SK-N-SH (cell line): Measurements from ENCODE around the gene RASEF. TPM values are rescaled to one million over a fixed set of nuclear protein-coding genes. Genes with fewer than 3 reads are reported as not detected.

Experiments
- CTCF ChIA-PET: fragments of 300-600, 350-600 bp; formaldehyde crosslinking; extraction: SDS; loops from one replicate; lab custom pipeline; 2021; lab: Yijun Ruan, JAX
- POLR2A ChIA-PET: fragments of 350-600 bp; sonication (Branson Sonifier 250); formaldehyde crosslinking; extraction: SDS; loops from one replicate; lab custom pipeline; 2020; ENCODE audit warnings: antibody characterized with exemption, inconsistent platforms; lab: Yijun Ruan, JAX
- DNase-seq: peaks from one replicate; pipeline ENCODE4 v3.0.0; 2012
- H2AFZ ChIP-seq: fragments of 200-600 bp; sonication (generic); 2 replicates; pipeline ENCODE4 v1.8.1; 2016; ENCODE audit warnings: antibody characterized with exemption, mild to moderate bottlenecking, low read depth
- H3F3A ChIP-seq: fragments of 200-600 bp; sonication (generic); replicated peaks from 2 replicates; pipeline ENCODE3; 2016; ENCODE audit warnings: antibody characterized with exemption, mild to moderate bottlenecking; ENCODE audit not compliant: insufficient read depth
- H3K27ac ChIP-seq, 2 experiments: fragments of 200-500 bp in 1 of 2; fragments of 200-600 bp in 1 of 2; sonication (Bioruptor generic) in 1 of 2; sonication (generic), shearing (Covaris generic) in 1 of 2; 2 replicates each; pipeline versions ENCODE4 v1.5.1 to v1.6.1; 2014 to 2016; ENCODE audit warnings: low read depth in 2 of 2, inconsistent platforms in 1 of 2, low read length in 1 of 2, mild to moderate bottlenecking in 1 of 2, mixed read lengths in 1 of 2
- H3K27me3 ChIP-seq: fragments of 200-600 bp; sonication (generic), shearing (Covaris generic); 2 replicates; pipeline ENCODE4 v1.6.1; 2016; ENCODE audit warnings: mixed run types; ENCODE audit not compliant: insufficient read depth
- H3K36me3 ChIP-seq, 2 experiments: fragments of 200-500 bp in 1 of 2; fragments of 200-600 bp in 1 of 2; sonication (Bioruptor generic) in 1 of 2; sonication (generic) in 1 of 2; replicated peaks in 1 of 2; 2 replicates each; pipeline versions ENCODE3 to v1.5.1; 2014 to 2016; ENCODE audit warnings: low read length in 1 of 2, mild to moderate bottlenecking in 1 of 2; ENCODE audit not compliant: insufficient read depth in 2 of 2, control insufficient read depth in 1 of 2
- H3K4me1 ChIP-seq, 2 experiments: fragments of 200-500 bp in 1 of 2; fragments of 200-600 bp in 1 of 2; sonication (Bioruptor generic) in 1 of 2; sonication (generic), shearing (Covaris generic) in 1 of 2; 2 replicates each; pipeline versions ENCODE4 v1.5.1 to v1.6.1; 2014 to 2016; ENCODE audit warnings: low read depth in 1 of 2, low read length in 1 of 2, mixed run types in 1 of 2; ENCODE audit not compliant: insufficient read depth in 2 of 2, control insufficient read depth in 1 of 2
- H3K4me2 ChIP-seq: fragments of 200-600 bp; sonication (generic), shearing (Covaris generic); 2 replicates; pipeline ENCODE4 v1.6.1; 2017; ENCODE audit warnings: mixed run types
- H3K4me3 ChIP-seq, 2 experiments: fragments of 200-500 bp in 1 of 2; fragments of 200-600 bp in 1 of 2; sonication (Bioruptor generic) in 1 of 2; sonication (generic), shearing (Covaris generic) in 1 of 2; 2 replicates each; pipeline versions ENCODE4 v1.5.1 to v1.8.1; 2014 to 2016; ENCODE audit warnings: low read depth in 2 of 2, inconsistent platforms in 1 of 2, low read length in 1 of 2, mild to moderate bottlenecking in 1 of 2, mixed read lengths in 1 of 2, moderate library complexity in 1 of 2
- H3K79me2 ChIP-seq: fragments of 200-600 bp; sonication (generic); 2 replicates; pipeline ENCODE4 v1.8.1; 2017; ENCODE audit warnings: mild to moderate bottlenecking; ENCODE audit not compliant: insufficient read depth
- H3K9ac ChIP-seq: fragments of 200-600 bp; sonication (generic); 2 replicates; pipeline ENCODE4 v1.6.1; 2017; ENCODE audit warnings: mixed run types
- H3K9me2 ChIP-seq: fragments of 200-600 bp; sonication (generic); 2 replicates; pipeline ENCODE4 v1.6.1; 2017; ENCODE audit warnings: mixed run types
- H3K9me3 ChIP-seq: fragments of 200-600 bp; sonication (generic); 2 replicates; pipeline ENCODE4 v1.6.1; 2017; ENCODE audit warnings: mixed run types, mild to moderate bottlenecking, moderate library complexity
- H4K20me1 ChIP-seq: fragments of 200-600 bp; sonication (generic); 2 replicates; pipeline ENCODE4 v1.6.1; 2017; ENCODE audit warnings: mild to moderate bottlenecking, mixed run types; ENCODE audit not compliant: insufficient read depth
- CHD2 ChIP-seq: fragments of 150-350 bp; IDR thresholded peaks from 2 replicates; pipeline ENCODE4 v1.6.1; 2018; ENCODE audit warnings: low read length; ENCODE audit not compliant: partially characterized antibody
- ELF1 ChIP-seq: IDR thresholded peaks from 2 replicates; pipeline ENCODE4 v1.4.0; 2012
- FOSL2 ChIP-seq: IDR thresholded peaks from 2 replicates; pipeline ENCODE4 v1.4.0; 2012; ENCODE audit warnings: low read depth, mild to moderate bottlenecking, moderate library complexity, borderline replicate concordance
- FOXJ3 ChIP-seq: sonication (generic); formaldehyde crosslinking; IDR thresholded peaks from 2 replicates; pipeline ENCODE4 v1.5.1; 2020; ENCODE audit warnings: mild to moderate bottlenecking, missing genetic modification reagents
- FOXM1 ChIP-seq: IDR thresholded peaks from 2 replicates; pipeline ENCODE4 v1.4.0; 2012; ENCODE audit warnings: low read depth, mild to moderate bottlenecking
- GABPA ChIP-seq: IDR thresholded peaks from 2 replicates; pipeline ENCODE4 v1.4.0; 2012; ENCODE audit warnings: low read depth, mild to moderate bottlenecking
- MEF2A ChIP-seq: IDR thresholded peaks from 2 replicates; pipeline ENCODE4 v1.4.0; 2012; ENCODE audit warnings: low read depth, borderline replicate concordance
- NFIC ChIP-seq: IDR thresholded peaks from 2 replicates; pipeline ENCODE4 v1.4.0; 2012; ENCODE audit warnings: borderline replicate concordance
- NRF1 ChIP-seq: IDR thresholded peaks from 2 replicates; pipeline ENCODE4 v1.6.1; 2012; ENCODE audit warnings: low read depth, mild to moderate bottlenecking, low read length
- POLR2AphosphoS5 ChIP-seq: IDR thresholded peaks from 2 replicates; pipeline ENCODE4 v1.6.1; 2012; ENCODE audit warnings: low read depth, low read length
- RAD21 ChIP-seq: IDR thresholded peaks from 2 replicates; pipeline ENCODE4 v1.6.1; 2012; ENCODE audit warnings: mild to moderate bottlenecking, low read length
- RFX5 ChIP-seq: IDR thresholded peaks from 2 replicates; pipeline ENCODE4 v1.6.1; 2012; ENCODE audit warnings: mild to moderate bottlenecking, improper control_type of control experiment, low read length
- RXRA ChIP-seq: IDR thresholded peaks from 2 replicates; pipeline ENCODE4 v1.4.0; 2012; ENCODE audit warnings: low read depth, mild to moderate bottlenecking, borderline replicate concordance
- SIN3A ChIP-seq: IDR thresholded peaks from 2 replicates; pipeline ENCODE4 v1.6.1; 2012; ENCODE audit warnings: low read depth, mild to moderate bottlenecking, low read length, moderate library complexity, borderline replicate concordance
- SMC3 ChIP-seq: IDR thresholded peaks from 2 replicates; pipeline ENCODE4 v1.6.1; 2012; ENCODE audit warnings: low read depth, low read length, improper control_type of control experiment
- TAF1 ChIP-seq: IDR thresholded peaks from 2 replicates; pipeline ENCODE4 v1.6.1; 2012; ENCODE audit warnings: low read depth, mild to moderate bottlenecking, low read length, moderate library complexity, borderline replicate concordance
- TEAD4 ChIP-seq: IDR thresholded peaks from 2 replicates; pipeline ENCODE4 v1.4.0; 2012; ENCODE audit warnings: mild to moderate bottlenecking, borderline replicate concordance; ENCODE audit not compliant: insufficient read depth
- USF2 ChIP-seq: fragments of 150-350 bp; IDR thresholded peaks from 2 replicates; pipeline ENCODE4 v1.6.1; 2017; ENCODE audit warnings: antibody characterized with exemption, low read length, low read depth, borderline replicate concordance
- YY1 ChIP-seq: IDR thresholded peaks from 2 replicates; pipeline ENCODE4 v1.4.0; 2012; ENCODE audit warnings: low read depth, mild to moderate bottlenecking
- WGBS: methylation state at CpG from one replicate; pipeline ENCODE4 v1.1.6; 2017; ENCODE audit warnings: low lambda C conversion rate; 5-methylcytosine and 5-hydroxymethylcytosine counted together
- polyA plus RNA-seq, 3 experiments: library from polyadenylated mRNA; depleted of rRNA; stranded (reverse); fragments of >200 nt; gene quantifications; 2 replicates each; pipeline ENCODE4 v1.2.3, GENCODE V29; 2012
- TF ChIP-seq, protein P1 (sequence below): IDR thresholded peaks from 2 replicates; pipeline ENCODE4 v1.4.0; 2012; ENCODE audit warnings: low read depth
- TF ChIP-seq, protein P2 (sequence below): IDR thresholded peaks from 2 replicates; pipeline ENCODE4 v1.4.0; 2012; ENCODE audit warnings: low read depth, borderline replicate concordance

The RASEF gene
- polyA plus RNA-seq, 1 of the 3 experiments (the other 2 are of a cell fraction), result not detected

DNA sequence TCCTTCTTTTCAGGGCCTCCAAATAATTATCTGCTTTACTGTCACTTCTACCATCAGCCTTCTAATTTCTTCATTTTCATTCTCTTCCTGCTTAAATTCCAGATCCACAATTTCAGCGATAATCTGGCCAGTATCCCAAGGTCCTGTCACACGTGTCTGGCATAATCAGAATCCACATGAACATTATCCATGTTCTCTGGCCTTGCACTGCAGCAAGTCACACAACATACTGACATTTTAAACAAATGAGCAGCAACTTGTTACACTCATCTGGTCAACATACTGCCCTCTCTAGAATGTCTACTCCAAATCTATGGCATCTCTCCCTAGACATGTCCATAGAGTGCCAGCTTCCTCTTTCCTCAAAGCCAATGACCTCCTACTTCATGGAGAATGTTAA, 43.8 kb upstream of the RASEF start:
- POLR2A ChIA-PET, result no interaction called here

DNA sequence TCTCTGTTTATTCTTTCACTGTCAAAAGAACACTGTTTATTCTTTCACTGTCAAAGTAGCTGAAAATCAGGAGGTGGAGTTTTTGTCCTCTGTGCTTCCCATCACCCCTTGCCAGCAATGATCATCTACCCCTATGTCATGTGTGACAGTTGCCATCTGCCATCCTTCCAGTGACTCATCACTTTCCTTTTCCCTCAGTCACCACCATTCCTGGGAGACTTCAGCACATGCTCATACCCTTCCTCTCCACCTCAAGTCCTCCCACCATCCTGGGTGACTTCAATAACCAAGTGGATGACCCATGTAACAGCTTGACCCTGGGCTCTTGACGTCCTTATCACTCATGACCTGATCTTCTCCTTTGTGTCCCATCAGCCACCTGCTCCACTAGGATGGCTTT, 43.3 kb upstream of the RASEF start:
- no peak overlapping the region for H3K4me3 ChIP-seq
- no peaks in the 10 kb centered on the region for H4K20me1 ChIP-seq
- no peaks in the 10 kb centered on the region; a peak in 1 of 4 replicates for H3K4me1 ChIP-seq
- no peaks in the 10 kb centered on the region for H3K27me3 ChIP-seq
- no peak overlapping the region for H2AFZ ChIP-seq
- CTCF ChIA-PET, result no interaction called here
- no peaks in the 10 kb centered on the region for H3F3A ChIP-seq
- no peak overlapping the region for H3K9ac ChIP-seq
- no peak for TF ChIP-seq MEF2A
- TF ChIP-seq RAD21, result no peak
- no peak for TF ChIP-seq USF2
- TF ChIP-seq NRF1, result no peak
- TF ChIP-seq ELF1, result no peak
- no peak for TF ChIP-seq SIN3A
- TF ChIP-seq POLR2AphosphoS5, result no peak
- no peak for TF ChIP-seq TEAD4
- TF ChIP-seq GABPA, result no peak
- TF ChIP-seq, protein P1, sequence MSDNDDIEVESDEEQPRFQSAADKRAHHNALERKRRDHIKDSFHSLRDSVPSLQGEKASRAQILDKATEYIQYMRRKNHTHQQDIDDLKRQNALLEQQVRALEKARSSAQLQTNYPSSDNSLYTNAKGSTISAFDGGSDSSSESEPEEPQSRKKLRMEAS, result no peak
- TF ChIP-seq RFX5, result no peak
- no peak for TF ChIP-seq YY1
- TF ChIP-seq TAF1, result no peak
- no peak for TF ChIP-seq FOSL2
- TF ChIP-seq FOXM1, result no peak
- TF ChIP-seq, all 33 proteins: peak for 0
- DNase-seq, result no peak
- 27% methylated on average over 1 of the region's 1 CpG for WGBS
- POLR2A ChIA-PET, result no interaction called here
- no peak overlapping the region for H3K27ac ChIP-seq
- no peak overlapping the region for H3K4me2 ChIP-seq
- no peaks in the 10 kb centered on the region for H3K36me3 ChIP-seq
- no peaks in the 10 kb centered on the region for H3K9me2 ChIP-seq
- no peaks in the 10 kb centered on the region for H3K9me3 ChIP-seq
- H3K79me2 ChIP-seq, result no peaks in the 10 kb centered on the region

More for the DNA sequence above, 43.8 kb upstream of the RASEF start:
- Histone ChIP-seq H4K20me1 (no peaks in the 10 kb centered on the region), H3K27ac (no peak overlapping the region), H3K4me2 (no peak overlapping the region), H3K36me3 (no peaks in the 10 kb centered on the region), H3K4me1 (no peaks in the 10 kb centered on the region; a peak in 1 of 4 replicates), H3K79me2 (no peaks in the 10 kb centered on the region), H3K4me3 (no peak overlapping the region), H2AFZ (no peak overlapping the region), H3K9me2 (no peaks in the 10 kb centered on the region), H3F3A (no peaks in the 10 kb centered on the region), H3K27me3 (no peaks in the 10 kb centered on the region), H3K9me3 (no peaks in the 10 kb centered on the region), H3K9ac (no peak overlapping the region)
- TF ChIP-seq POLR2AphosphoS5 (no peak), FOXJ3 (CRISPR knock-in tag) (no peak), USF2 (no peak), FOXM1 (no peak), CHD2 (no peak), RXRA (no peak), ELF1 (no peak), NFIC (no peak), SMC3 (no peak)
- TF ChIP-seq, protein P2, sequence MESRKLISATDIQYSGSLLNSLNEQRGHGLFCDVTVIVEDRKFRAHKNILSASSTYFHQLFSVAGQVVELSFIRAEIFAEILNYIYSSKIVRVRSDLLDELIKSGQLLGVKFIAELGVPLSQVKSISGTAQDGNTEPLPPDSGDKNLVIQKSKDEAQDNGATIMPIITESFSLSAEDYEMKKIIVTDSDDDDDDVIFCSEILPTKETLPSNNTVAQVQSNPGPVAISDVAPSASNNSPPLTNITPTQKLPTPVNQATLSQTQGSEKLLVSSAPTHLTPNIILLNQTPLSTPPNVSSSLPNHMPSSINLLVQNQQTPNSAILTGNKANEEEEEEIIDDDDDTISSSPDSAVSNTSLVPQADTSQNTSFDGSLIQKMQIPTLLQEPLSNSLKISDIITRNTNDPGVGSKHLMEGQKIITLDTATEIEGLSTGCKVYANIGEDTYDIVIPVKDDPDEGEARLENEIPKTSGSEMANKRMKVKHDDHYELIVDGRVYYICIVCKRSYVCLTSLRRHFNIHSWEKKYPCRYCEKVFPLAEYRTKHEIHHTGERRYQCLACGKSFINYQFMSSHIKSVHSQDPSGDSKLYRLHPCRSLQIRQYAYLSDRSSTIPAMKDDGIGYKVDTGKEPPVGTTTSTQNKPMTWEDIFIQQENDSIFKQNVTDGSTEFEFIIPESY, result no peak
- TF ChIP-seq, protein P1, result no peak
- CTCF ChIA-PET, result no interaction called here
- no peak for DNase-seq
- WGBS, result 47% methylated on average over 2 of the region's 2 CpGs
